GOT3 (cell line): ENCODE results near the gene CDH4.
A peak's percentile ranks its signal among the peaks of the same experiment; 100 is the strongest.

Experiments
- DNase-seq: peaks from one replicate; lab custom pipeline; 2025; ENCODE audit warnings: mixed read lengths; lab: John Stamatoyannopoulos, UW

CDH4 gene

DNA sequence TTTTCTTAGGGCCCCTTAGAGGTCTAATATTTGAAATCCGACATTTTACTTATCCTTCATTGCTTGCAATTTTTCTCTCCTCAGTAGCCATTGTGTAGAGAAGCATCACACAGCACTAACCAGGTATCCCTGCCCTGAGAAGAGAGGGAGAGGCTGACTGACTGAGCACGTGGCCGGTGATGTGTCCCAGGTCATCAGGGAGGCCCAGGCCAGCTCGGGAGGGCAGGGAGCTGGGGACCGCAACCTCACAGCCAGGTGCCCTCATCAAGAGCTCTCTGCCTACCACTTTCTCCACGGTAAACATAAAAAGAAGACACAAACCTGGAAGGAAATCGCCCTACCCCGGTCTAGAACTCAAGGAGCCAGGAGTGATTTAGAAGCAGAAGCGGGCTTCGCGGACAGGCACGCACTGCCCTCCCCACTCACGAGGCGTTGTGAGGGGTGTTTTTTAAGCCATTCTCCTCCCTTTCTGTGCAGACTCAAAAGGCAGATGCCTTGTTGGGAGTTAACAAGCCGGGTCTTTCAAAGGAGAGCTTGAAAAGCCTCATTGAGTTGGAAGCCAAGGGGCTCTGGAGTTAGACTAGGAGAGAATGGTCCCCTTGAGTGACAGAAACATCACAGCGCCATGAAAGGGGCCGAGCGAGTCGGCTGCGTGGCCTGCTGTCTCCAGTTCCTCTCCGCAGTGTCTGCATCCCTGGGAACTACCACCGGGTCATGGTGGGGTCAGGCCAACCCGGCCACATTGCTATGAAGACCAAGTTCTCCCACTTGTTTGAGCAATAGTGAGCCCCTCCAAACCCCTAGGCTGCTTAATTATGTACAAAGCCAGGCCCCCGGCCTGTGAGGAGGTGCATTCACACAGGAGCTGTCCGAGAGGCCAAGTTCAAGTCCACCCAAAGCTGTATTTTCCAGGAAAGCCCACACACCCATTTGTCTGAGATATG is 285.4 kb downstream of the CDH4 start:
- no peak for DNase-seq

DNA sequence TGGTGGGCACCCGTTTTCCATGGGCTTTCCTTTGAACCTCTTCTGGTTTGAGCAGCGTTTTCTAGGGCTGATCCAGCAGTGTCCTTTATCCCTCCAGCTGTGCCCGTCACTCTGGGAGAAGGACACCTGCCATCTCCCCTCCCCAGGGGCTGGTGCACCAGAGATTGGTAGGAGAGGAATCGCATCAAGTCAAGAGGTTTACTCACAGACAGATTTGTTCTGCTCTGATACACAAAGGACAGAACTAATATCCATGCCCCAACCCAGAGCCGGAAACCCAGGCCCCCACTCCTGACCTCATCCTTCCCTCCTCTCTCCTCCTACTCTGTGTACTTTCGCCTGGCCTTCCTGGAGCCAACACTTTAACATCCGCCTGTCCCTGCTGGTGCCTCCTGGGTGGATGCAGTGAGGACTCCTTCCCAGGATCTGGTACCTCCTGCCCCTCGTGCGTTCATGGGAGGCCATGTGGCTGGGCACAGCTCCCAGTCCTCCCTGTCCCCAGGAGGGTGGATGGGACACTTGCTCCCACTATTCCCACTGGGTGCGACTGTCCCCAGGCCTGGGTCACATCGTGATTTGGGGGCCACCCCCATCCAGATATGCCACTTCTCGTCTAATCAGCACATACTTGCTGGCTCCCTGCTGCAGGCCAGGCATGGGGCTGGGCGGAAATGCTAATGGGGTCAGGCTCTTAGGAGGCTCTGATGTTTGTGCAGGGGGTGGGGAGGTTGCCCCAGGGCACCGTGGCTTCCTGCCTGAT is 286.3 kb downstream of the CDH4 start:
- no peak for DNase-seq

- DNase-seq: no peak
Measured at GRCh38 chr20:61538943-61539265, 286.8 kb downstream of the CDH4 start.

DNA sequence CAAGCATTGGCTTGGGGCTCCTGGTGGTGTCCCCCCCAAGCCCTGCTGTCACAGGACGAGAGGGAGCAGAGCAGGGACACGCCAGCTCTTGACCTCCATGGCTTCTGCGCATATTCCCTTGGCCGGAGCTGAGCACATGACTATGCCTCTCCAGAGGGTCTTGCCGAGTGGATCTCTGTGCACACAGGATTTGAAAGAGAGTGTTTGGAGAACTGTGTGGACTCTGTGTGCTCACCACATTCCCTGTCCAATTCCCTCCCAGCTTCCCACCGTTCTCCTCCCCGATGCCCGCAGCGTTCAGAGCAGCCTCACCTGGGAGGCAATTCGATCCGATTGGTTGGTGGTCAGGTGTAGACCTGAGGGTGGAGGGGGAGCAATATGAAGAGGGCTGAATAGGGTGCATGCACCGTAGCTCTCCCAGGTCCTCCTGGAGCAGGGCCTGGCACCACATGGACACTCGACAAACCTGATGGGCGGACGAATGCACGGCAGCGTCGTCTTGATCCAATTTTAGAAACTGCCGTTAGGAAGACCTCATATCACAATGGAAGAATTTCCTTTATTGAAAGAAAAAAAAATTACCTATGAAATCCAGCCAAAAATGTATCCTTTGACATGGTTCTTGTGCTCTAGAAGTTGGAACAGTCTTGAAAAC is 287.8 kb downstream of the CDH4 start:
- DNase-seq: no peak

GRCh38 chr20:61541537-61541936 is 289.5 kb downstream of the CDH4 start:
- DNase-seq: no peak

DNA sequence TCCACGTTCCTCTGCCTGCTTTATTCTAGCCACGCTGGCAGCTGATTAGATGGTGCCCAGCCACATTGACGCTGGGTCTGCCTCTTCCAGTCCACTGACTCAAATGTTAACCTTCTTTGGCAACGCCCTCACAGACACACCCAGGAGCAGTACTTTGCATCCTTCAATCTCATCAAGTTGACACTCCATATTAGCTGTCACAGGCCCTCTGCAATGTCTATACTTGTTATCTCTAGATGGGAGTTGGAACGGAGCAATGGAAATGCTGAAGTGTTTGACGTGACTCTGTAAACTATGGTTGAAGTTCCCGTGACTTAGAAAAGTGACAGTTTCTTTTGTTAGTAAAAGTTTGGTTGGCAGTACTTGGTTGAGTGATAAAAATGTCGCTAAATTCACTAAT is 291.0 kb downstream of the CDH4 start:
- DNase-seq: no peak

- no peak for DNase-seq
Measured at GRCh38 chr20:61543931-61544745, 292.1 kb downstream of the CDH4 start.

DNA sequence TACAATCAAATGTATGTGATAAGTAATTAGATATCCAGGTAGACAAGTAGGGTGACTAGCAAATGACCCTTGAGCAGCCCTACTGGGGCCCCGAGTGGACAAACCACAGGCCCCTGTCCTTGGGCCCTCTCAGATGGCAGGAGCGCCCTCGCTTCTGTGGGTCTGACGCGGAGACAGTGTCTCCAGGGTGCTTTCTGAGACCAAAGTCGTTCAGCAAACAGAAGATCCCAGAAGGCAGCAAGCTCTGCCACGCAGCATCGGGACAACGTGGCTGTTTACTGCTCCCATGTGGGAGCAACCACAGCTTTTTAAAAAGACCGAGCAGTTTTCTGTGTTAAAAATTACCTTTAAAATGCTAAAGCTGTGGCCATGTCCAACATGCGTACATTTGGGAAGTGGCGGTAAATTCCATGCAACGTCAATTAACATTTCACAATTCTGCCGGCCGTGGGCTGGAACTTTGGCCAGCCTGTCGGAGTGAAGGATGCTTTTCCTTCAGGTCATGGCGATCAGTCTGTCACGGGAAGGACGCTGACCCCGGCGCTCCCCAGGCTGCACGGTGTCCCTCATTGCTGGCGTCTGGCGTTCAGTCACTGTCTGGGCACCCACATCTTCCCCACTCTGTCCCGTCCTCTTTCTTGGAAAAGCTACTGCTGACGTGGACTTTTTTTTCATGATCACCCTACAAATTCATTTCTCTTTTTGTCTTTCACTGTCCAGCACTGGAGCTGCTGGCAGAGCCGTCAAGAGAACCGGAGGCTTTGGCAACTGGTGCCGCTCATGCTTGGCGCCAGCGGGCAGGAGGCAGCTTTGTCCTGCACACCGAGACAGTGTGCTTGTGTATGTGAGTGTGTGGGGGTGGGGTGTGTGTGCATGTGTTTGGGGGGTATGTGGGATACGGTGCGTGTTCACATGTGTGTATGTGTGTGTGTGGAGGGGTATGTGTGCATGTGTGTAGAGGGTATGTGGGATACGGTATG is 293.1 kb downstream of the CDH4 start:
- DNase-seq: no peak

DNA sequence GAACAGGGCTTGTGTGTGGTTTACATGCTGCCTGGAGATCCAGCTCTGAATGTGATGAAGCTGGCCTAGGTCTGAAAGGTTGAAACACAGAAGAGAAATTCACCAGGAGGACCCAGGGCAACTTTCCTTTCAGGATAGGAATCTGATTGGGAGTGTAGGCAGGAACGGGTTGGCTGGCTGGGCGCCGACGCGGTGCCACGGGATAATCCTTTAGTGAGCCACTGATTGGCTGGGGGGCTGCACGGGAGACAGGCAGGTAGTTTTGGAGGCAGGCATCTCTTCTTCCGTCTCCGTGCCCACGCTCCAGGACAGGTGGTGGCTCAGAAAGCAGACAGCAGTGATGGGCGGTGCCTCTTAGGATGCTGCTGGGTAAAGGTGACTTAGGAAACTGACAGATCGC is 294.6 kb downstream of the CDH4 start:
- DNase-seq: no peak

DNA sequence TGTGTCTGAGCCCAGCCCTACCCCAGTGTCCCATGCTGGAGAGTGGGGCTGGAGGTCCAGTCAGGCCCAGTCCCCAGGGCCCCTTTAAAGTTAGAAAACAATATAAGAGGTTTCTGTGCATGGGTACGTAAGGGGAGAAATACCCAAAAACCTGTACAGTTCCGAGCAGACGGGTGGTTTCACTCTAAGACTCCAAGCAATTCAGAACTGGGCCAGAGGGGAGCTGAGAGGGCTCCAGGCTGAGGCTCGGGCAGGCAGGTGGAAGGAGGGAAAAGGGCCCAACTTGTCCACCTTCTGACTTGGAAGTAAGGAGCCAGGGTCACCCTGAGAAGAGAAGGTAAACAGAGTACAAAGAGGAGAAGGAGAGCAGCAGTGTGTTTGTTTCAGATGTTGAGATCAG is 296.0 kb downstream of the CDH4 start:
- DNase-seq: no peak

DNA sequence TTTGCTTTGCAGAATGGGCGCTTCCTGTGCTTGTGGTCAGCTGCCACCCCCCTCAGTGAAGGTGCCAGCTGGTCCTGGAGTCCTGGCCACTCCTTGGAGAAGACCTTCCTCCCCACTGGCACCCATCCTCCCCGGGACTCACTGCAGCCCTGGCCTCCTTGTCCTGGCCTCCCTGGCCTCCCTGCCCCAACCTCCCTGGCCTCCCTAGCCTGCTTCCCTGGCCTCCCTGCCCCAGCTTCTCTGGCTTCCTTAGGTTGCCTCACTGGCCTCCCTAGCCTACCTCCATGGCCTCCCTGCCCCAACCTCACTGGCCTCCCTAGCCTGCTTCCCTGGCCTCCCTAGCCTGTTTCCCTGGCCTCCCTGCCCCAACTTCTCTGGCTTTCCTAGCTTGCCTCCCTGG is 297.8 kb downstream of the CDH4 start:
- DNase-seq: no peak

DNA sequence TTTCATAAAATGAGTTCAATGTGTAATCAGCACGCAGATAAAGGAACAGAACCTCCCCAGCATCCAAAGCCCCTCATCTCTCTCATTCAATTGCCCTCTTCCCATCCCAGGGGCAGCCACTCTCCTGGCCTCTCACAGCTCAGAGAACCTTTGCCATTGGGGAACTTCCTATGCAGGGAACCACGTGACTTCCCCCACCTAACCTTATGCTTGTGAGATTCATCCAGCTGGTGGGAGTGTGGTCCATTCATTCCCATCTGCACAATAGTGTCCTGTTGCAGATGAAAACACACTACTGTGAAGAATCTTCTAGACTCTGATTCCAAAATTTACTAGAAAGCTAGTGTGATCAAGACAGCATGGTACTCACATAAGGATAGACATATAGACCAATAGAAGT is 299.3 kb downstream of the CDH4 start:
- DNase-seq: no peak

GRCh38 chr20:61554617-61555016 is 302.6 kb downstream of the CDH4 start:
- no peak for DNase-seq

DNA sequence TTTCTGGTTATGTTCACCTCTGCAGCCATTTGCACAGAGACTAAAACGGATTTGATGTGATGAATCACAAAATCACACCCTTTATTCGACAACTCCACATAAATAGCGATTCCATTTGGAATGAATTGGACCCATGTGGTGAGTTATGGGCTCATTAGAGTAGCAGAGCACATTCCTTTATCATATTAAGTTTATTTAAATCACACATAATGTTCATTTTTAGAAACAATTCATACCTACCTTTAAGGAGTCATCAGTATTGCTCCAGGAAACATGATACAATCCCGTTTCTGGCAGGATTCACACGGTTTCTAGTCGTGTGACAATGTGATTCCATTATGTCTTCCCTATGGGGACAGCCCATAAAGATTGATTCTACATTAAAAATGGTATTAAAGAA is 303.5 kb downstream of the CDH4 start:
- DNase-seq: no peak

- DNase-seq: peak; percentile 24
Measured at GRCh38 chr20:61556111-61556510, 304.1 kb downstream of the CDH4 start.

GRCh38 chr20:61556673-61557072 is 304.6 kb downstream of the CDH4 start:
- no peak for DNase-seq

GRCh38 chr20:61557621-61558020 is 305.6 kb downstream of the CDH4 start:
- DNase-seq: no peak

DNA sequence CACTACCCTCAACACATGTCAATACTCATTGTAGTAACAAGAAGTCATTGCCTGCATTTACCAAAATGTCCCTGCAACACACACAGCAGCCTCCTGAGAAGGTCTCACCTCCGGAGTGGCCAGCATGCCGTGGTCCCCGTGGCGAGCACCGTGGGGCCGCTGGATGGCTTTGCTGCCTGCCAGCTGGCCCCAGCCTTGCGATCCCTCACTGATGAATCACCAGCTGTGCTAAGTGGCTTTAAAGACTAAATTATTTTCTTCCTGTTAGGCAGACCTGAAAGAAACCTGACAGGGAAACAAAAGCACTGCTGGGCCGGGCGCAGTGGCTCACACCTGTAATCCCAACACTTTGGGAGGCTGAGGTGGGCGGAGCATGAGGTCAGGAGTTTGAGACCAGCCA is 306.7 kb downstream of the CDH4 start:
- no peak for DNase-seq

DNA sequence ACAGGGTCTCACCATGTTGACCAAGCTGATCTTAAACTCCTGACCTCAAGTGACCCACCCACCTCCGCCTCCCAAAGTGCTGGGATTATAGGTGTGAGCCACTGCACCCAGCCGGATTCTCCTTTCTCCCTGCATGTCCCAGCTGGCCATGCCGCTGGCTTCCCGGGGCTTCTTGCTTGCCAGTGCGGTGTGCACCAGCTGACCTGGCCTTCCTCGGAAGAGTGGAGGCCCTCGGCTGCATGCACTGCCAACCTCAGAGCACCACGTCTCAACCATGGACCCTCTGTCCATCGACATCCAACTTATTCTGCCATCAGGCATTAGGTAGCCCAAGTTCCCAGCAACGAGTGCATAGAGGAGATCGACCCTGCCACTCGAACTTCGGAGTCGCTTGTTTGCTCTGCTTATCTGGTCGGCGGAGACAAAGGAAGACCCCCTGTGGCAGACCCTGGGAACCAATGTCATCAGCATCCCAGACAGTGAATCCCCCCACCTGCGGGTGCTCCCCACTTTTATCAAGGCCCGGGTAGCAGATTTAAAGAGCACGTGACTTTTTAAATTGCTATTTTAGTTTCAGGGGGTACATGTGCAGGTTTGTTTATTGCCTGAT is 307.8 kb downstream of the CDH4 start:
- no peak for DNase-seq

GRCh38 chr20:61560361-61560853 is 308.3 kb downstream of the CDH4 start:
- peak; percentile 49 for DNase-seq
